Epithelial cell of esophagus (primary cell): ENCODE measurements around the gene SPTBN1.

Source experiments
- DNase-seq: peaks from one replicate; pipeline ENCODE4 v3.0.0; 2010; ENCODE audit warnings: low read depth
- H3K4me3 ChIP-seq: 2 replicates; pipeline ENCODE4 v1.5.1; 2011; ENCODE audit warnings: mild to moderate bottlenecking, low read length, control low read depth
- CTCF ChIP-seq: IDR thresholded peaks from 2 replicates; pipeline ENCODE4 v1.5.1; 2011; ENCODE audit warnings: low read depth, mild to moderate bottlenecking, low read length, control low read depth, inconsistent platforms; ENCODE audit not compliant: insufficient read depth; ENCODE audit errors: missing control alignments

SPTBN1 gene

GRCh38 chr2:54638774-54639187 is 182.7 kb downstream of the SPTBN1 start:
- no peak for TF ChIP-seq CTCF
- DNase-seq = no peak
- no peak overlapping the region for H3K4me3 ChIP-seq

- DNase-seq = peak; percentile 40
- TF ChIP-seq CTCF = no peak
- H3K4me3 ChIP-seq = no peak overlapping the region
Measured at GRCh38 chr2:54639609-54640008, 183.5 kb downstream of the SPTBN1 start.

GRCh38 chr2:54640834-54641540 is 184.9 kb downstream of the SPTBN1 start:
- H3K4me3 ChIP-seq = no peak overlapping the region
- TF ChIP-seq CTCF = no peak
- DNase-seq = no peak

GRCh38 chr2:54641988-54642387 is 185.9 kb downstream of the SPTBN1 start:
- no peak for DNase-seq
- TF ChIP-seq CTCF = no peak
- H3K4me3 ChIP-seq = no peak overlapping the region

GRCh38 chr2:54642677-54643430 is 186.7 kb downstream of the SPTBN1 start:
- H3K4me3 ChIP-seq = no peak overlapping the region
- no peak for TF ChIP-seq CTCF
- no peak for DNase-seq

- TF ChIP-seq CTCF = no peak
- H3K4me3 ChIP-seq = no peak overlapping the region
- no peak for DNase-seq
Measured at GRCh38 chr2:54644236-54644635, 188.1 kb downstream of the SPTBN1 start.
